GM12872 (cell line): ENCODE measurements around the gene SPTB.

ENCODE experiments used
- CTCF ChIP-seq: IDR thresholded peaks from 3 replicates; pipeline ENCODE4 v1.5.1; 2011; ENCODE audit warnings: low read depth, mild to moderate bottlenecking, low read length, moderate library complexity; ENCODE audit not compliant: insufficient read depth

SPTB gene

GRCh38 chr14:64743061-64743460 is 136.6 kb downstream of the SPTB start:
- TF ChIP-seq CTCF, result no peak

GRCh38 chr14:64741961-64742360 is 137.7 kb downstream of the SPTB start:
- no peak for TF ChIP-seq CTCF

- TF ChIP-seq CTCF, result no peak
Observed at GRCh38 chr14:64741200-64741599, 138.5 kb downstream of the SPTB start.

GRCh38 chr14:64738281-64738804 is 141.4 kb downstream of the SPTB start:
- TF ChIP-seq CTCF, result no peak

- no peak for TF ChIP-seq CTCF
Observed at GRCh38 chr14:64737391-64738280, 142.1 kb downstream of the SPTB start.

- TF ChIP-seq CTCF, result no peak
Observed at GRCh38 chr14:64736271-64737169, 143.2 kb downstream of the SPTB start.

- no peak for TF ChIP-seq CTCF
Observed at GRCh38 chr14:64734990-64735389, 144.7 kb downstream of the SPTB start.
